GM18499 (cell line): ENCODE measurements around the gene HSPA9.

Source experiments
- ATAC-seq: cut with Tn5 transposase; IDR thresholded peaks from one replicate; pipeline ENCODE4 v1.9.1; 2021; ENCODE audit warnings: moderate number of reproducible peaks; ENCODE audit not compliant: insufficient read depth, unreplicated experiment

The HSPA9 gene

GRCh38 chr5:138575194-138576015 is at the start of gene HSPA9:
HSPA9 (minus strand) TSS chr5:138575401; CDS start chr5:138575318, 83 bp downstream.
- peak; percentile 67 for ATAC-seq

- no peak for ATAC-seq
Measured at GRCh38 chr5:138623053-138623452, 47.9 kb upstream of the HSPA9 start.

- ATAC-seq = no peak
Measured at GRCh38 chr5:138622051-138622450, 46.9 kb upstream of the HSPA9 start.

- no peak for ATAC-seq
Measured at GRCh38 chr5:138620663-138621224, 45.5 kb upstream of the HSPA9 start.

- ATAC-seq = no peak
Measured at GRCh38 chr5:138616508-138616907, 41.3 kb upstream of the HSPA9 start.

- no peak for ATAC-seq
Measured at GRCh38 chr5:138615461-138615860, 40.3 kb upstream of the HSPA9 start.

- no peak for ATAC-seq
Measured at GRCh38 chr5:138611678-138612218, 36.5 kb upstream of the HSPA9 start.

- ATAC-seq = no peak
Measured at GRCh38 chr5:138610918-138611677, 35.9 kb upstream of the HSPA9 start.

GRCh38 chr5:138610415-138610917 is 35.3 kb upstream of the HSPA9 start:
- no peak for ATAC-seq

GRCh38 chr5:138606378-138607064 is 31.3 kb upstream of the HSPA9 start:
- no peak for ATAC-seq

GRCh38 chr5:138605254-138605972 is 30.2 kb upstream of the HSPA9 start:
- ATAC-seq = peak; percentile 51

- ATAC-seq = no peak
Measured at GRCh38 chr5:138604176-138604785, 29.1 kb upstream of the HSPA9 start.

GRCh38 chr5:138603249-138603920 is 28.2 kb upstream of the HSPA9 start:
- ATAC-seq = no peak

- ATAC-seq = no peak
Measured at GRCh38 chr5:138602371-138603000, 27.3 kb upstream of the HSPA9 start.

- no peak for ATAC-seq
Measured at GRCh38 chr5:138601444-138601843, 26.2 kb upstream of the HSPA9 start.

- no peak for ATAC-seq
Measured at GRCh38 chr5:138600446-138600845, 25.2 kb upstream of the HSPA9 start.

GRCh38 chr5:138597661-138598400 is 22.6 kb upstream of the HSPA9 start:
- ATAC-seq = no peak
